ENCODE measurements around the gene DSPP. TPM values are rescaled to one million over a fixed set of nuclear protein-coding genes. Genes with fewer than 3 reads are reported as not detected.

The DSPP gene
- polyA plus RNA-seq, 1 of the 3 experiments (the other 2 are of a cell fraction) = not detected

- H3K27me3 ChIP-seq (ENCODE audit: insufficient read depth) = no peaks in the 10 kb centered on the region
- peak; percentile 41 for DNase-seq
- no peaks in the 10 kb centered on the region for H3K9me2 ChIP-seq
- WGBS (ENCODE audit: low lambda C conversion rate) = 4% methylated on average over 2 of the region's 2 CpGs
- ChIA-PET POLR2A (no interaction called here), CTCF (interaction anchor here (1.1 kb wide), 1 partner anchor 9 kb away, joined by 3 read pairs; no protein-coding TSS in a partner anchor)
- no peak overlapping the region for H2AFZ ChIP-seq (ENCODE audit: low read depth)
- H3K9me3 ChIP-seq = no peaks in the 10 kb centered on the region
- no peak overlapping the region for H3K9ac ChIP-seq
- no peak overlapping the region for H3K4me3 ChIP-seq (ENCODE audit: low read depth in 2 of 2, low read length in 1 of 2)
- H3K4me2 ChIP-seq = no peak overlapping the region
- H3F3A ChIP-seq (replicated peaks; ENCODE audit: insufficient read depth) = no peaks in the 10 kb centered on the region
- H3K4me1 ChIP-seq (ENCODE audit: control insufficient read depth in 1 of 2, insufficient read depth in 2 of 2, low read depth in 1 of 2, low read length in 1 of 2) = peaks cover 0 to 11% of the 10 kb centered on the region in 2 experiments; a peak in 2 of 4 replicates
- H4K20me1 ChIP-seq (ENCODE audit: insufficient read depth) = no peaks in the 10 kb centered on the region
- peak overlapping the region in 1 of 2 experiments; percentile 28; a peak in 1 of 4 replicates for H3K27ac ChIP-seq (ENCODE audit: low read depth in 2 of 2, low read length in 1 of 2)
- H3K79me2 ChIP-seq (ENCODE audit: insufficient read depth) = no peaks in the 10 kb centered on the region
- H3K36me3 ChIP-seq (replicated peaks in 1 of 2; ENCODE audit: control insufficient read depth in 1 of 2, insufficient read depth in 2 of 2, low read length in 1 of 2) = no peaks in the 10 kb centered on the region
- TF ChIP-seq, protein P1, sequence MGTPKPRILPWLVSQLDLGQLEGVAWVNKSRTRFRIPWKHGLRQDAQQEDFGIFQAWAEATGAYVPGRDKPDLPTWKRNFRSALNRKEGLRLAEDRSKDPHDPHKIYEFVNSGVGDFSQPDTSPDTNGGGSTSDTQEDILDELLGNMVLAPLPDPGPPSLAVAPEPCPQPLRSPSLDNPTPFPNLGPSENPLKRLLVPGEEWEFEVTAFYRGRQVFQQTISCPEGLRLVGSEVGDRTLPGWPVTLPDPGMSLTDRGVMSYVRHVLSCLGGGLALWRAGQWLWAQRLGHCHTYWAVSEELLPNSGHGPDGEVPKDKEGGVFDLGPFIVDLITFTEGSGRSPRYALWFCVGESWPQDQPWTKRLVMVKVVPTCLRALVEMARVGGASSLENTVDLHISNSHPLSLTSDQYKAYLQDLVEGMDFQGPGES (IDR thresholded peaks at IDR 0.05; ENCODE audit: low read depth, low read length) = no peak
- TF ChIP-seq TCF12 (IDR thresholded peaks at IDR 0.05) (peak; percentile 30; the same call in 1 of the 2 replicates), ZBTB33 (IDR thresholded peaks at IDR 0.05; ENCODE audit: borderline replicate concordance, low read depth) (no peak), REST (IDR thresholded peaks at IDR 0.05; ENCODE audit: low read depth, low read length) (no peak), SIN3A (IDR thresholded peaks at IDR 0.05; ENCODE audit: borderline replicate concordance, low read depth, low read length) (no peak), NRF1 (IDR thresholded peaks at IDR 0.05; ENCODE audit: low read depth, low read length) (no peak), RCOR1 (IDR thresholded peaks at IDR 0.05; ENCODE audit: low read length) (0 out of 2 replicates have a peak, but pooled peaks have one; percentile 23)
- TF ChIP-seq, protein P2, sequence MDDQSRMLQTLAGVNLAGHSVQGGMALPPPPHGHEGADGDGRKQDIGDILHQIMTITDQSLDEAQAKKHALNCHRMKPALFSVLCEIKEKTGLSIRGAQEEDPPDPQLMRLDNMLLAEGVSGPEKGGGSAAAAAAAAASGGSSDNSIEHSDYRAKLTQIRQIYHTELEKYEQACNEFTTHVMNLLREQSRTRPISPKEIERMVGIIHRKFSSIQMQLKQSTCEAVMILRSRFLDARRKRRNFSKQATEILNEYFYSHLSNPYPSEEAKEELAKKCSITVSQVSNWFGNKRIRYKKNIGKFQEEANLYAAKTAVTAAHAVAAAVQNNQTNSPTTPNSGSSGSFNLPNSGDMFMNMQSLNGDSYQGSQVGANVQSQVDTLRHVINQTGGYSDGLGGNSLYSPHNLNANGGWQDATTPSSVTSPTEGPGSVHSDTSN (IDR thresholded peaks at IDR 0.05) = peak; percentile 32; the same call in 1 of the 2 replicates
Measured at GRCh38 chr4:87579478-87579877, 28.9 kb upstream of the DSPP start.
